GM12873 (cell line): ENCODE measurements around the gene RAB3C.

Experiments used
- TF ChIP-seq, protein P1 (sequence below): IDR thresholded peaks from 2 replicates; pipeline ENCODE4 v1.5.1; 2012; ENCODE audit warnings: low read depth, mild to moderate bottlenecking, moderate library complexity, low read length, control low read depth; ENCODE audit not compliant: insufficient read depth; ENCODE audit errors: missing control alignments

RAB3C gene

DNA sequence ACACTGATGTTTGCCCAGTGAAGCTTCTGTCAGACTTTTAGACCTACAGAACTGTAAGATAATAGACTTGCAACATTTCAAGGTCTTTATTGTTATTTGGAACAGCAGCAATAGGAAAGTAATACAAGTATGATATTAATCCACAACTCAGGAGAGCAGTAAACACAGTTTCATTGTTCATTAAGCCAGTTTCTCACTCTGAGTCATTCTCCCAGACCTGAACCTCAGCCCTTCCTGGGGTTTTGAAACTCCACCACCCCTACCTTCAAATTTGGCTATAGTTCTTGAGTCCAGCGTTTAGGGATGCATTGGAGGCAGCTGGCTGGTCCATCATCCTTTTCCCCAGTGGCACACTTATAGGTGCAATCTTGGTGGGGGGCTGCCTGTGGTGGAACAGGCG is 203.2 kb downstream of the RAB3C start:
- TF ChIP-seq, protein P1, sequence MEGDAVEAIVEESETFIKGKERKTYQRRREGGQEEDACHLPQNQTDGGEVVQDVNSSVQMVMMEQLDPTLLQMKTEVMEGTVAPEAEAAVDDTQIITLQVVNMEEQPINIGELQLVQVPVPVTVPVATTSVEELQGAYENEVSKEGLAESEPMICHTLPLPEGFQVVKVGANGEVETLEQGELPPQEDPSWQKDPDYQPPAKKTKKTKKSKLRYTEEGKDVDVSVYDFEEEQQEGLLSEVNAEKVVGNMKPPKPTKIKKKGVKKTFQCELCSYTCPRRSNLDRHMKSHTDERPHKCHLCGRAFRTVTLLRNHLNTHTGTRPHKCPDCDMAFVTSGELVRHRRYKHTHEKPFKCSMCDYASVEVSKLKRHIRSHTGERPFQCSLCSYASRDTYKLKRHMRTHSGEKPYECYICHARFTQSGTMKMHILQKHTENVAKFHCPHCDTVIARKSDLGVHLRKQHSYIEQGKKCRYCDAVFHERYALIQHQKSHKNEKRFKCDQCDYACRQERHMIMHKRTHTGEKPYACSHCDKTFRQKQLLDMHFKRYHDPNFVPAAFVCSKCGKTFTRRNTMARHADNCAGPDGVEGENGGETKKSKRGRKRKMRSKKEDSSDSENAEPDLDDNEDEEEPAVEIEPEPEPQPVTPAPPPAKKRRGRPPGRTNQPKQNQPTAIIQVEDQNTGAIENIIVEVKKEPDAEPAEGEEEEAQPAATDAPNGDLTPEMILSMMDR, result no peak

DNA sequence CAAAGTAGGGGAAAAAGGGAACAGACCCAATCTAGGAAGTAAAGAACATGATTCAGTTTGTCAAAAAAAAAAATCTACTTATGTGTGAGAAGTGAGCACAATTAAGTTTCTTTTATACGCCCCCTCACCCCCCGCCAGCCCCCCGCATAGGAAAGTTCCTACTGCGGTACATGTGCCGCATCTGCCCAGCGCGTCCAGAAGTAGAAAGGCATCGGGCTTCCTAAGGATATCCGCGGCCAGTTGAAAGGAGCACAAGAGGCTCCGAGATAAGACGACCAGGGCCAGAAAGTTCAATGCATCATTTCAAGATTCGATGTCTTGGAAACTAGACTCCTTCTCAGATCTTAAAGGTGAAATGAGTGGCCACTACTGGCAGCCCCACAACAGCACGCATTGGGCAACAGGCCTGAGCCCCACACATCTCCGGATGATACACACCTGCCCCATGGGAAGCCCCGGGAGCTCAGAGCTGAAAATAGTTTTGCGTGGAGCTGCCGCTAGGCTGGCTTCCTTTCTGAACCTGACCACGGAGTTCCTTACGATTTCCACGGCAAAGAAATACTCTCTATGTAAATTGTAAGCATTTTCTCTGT is 203.9 kb downstream of the RAB3C start:
- TF ChIP-seq, protein P1, result no peak

DNA sequence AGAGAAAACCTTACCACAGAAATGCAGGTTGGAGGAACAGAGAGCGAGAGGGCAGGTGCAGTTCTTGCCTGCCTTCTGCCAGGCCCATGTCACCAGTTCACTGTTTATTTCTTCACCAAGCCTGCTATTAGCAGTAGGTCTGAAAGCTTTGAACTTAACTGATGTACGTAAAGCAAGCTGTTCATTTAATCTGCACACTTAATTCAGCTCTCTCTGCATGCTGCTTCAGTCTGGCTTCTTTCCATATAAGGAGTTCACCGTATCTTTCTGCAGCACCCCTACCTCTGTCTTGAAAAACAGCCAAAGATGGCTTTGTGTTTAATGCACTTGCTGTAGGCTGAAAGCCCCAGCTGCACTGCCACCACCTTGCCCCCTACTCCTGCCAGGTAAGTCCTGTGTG is 205.1 kb downstream of the RAB3C start:
- TF ChIP-seq, protein P1, result no peak

DNA sequence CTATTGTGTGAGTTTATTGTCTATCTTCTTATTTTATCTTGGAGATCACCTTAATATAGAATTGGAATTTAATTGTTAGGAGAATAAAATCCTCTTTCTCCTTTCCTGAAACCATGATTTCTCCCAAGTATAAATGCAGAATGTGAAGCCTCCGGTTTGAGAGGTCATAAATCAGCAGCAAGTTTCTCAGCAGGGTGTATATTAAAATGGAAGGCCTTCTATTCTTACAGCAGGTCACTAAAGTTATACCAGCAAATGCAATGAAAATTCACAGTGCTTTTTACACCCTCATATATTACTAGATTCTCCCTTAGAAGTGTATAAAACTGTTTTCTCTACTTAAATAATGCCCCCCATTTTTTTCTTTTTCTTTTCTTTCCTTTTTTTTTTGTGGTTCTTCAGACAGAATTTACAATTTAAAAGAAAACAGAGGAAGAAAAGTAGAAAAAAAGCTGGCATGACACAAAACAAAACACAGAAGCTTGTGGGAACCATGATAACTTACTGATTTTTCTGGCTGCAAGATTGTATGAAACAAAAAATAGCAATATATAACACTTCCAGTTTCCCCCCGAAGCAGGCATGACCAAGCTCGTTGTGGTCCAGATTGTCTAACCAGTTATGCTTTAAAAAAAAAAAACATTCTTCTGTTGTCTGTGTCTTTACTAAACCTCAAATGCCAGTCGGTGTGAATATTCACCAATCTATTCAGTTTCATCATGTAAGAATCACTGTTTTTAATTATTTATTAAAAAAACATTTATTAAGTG is 211.2 kb downstream of the RAB3C start:
- TF ChIP-seq, protein P1, result no peak

DNA sequence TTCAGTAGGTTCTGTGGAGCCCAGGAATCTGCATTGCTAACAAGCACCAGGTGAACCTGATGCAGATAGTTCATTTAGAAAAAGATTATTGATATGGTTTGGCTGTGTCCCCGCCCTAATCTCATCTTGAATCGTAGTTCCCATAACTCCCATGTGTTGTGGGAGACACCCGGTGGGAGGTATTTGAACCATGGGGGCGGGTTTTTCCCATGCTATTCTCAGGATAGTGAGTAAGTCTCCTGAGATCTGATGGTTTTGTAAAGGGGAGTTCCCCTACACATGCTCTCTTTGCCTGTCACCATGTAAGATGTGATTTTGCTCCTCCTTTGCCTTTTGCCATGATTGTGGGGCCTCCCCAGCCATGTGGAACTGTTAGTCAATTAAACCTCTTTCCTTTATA is 212.0 kb downstream of the RAB3C start:
- TF ChIP-seq, protein P1, result no peak

DNA sequence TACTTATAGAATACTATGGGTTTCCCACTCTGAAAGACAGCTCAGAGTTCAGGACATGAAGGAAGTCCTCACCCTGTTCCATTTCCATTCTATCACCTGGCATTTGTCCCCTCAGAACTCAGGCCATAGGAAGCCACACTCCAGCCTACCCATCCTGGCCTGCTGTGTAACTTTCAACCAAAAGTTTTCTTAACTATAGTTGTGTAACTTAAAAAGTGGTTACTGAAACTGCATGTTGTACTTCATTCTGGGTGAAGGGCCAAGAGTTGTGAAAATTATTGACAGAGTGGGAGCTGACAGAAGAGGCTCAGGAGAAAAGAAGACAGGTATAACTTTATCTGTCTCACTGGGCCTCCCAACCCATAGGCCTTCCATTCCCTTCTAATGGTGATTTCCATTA is 212.5 kb downstream of the RAB3C start:
- TF ChIP-seq, protein P1, result no peak

DNA sequence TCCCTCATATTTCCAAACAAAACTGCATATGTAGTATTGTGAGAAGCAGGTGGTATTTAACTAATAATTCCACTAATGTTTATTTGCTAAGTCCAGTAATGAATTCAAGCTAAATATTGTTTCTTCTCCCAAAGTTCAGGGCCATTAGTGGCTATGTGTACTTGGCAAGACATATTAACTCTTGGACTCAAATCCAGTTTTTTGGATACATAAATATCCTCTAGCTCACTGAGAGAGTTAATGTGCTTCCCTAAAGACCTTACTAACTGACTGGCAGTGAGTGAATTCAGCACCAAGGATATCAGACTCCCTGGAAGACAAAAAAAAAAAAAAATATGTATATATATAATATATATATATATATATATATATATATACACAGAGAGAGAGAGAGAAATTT is 214.1 kb downstream of the RAB3C start:
- TF ChIP-seq, protein P1, result no peak
